SK-N-SH (cell line): ENCODE results near the gene PHLPP2.
"Not testable (repeated sequence)": the region's sequence is repeated elsewhere in the genome, so short reads cannot be mapped to it uniquely, and the experiment has no call there.

Experiments
- CTCF ChIP-seq: fragments of 200-600 bp; sonication (generic); IDR thresholded peaks from 2 replicates; pipeline ENCODE4 v1.6.1; 2017; ENCODE audit warnings: antibody characterized with exemption, mild to moderate bottlenecking, moderate library complexity
- ELF1 ChIP-seq: IDR thresholded peaks from 2 replicates; pipeline ENCODE4 v1.4.0; 2012
- EP300 ChIP-seq, 2 experiments: IDR thresholded peaks; 2 replicates each; pipeline versions ENCODE4 v1.4.0 to v1.6.1; 2012; ENCODE audit warnings: borderline replicate concordance in 1 of 2, low read depth in 1 of 2, low read length in 1 of 2
- FOSL2 ChIP-seq: IDR thresholded peaks from 2 replicates; pipeline ENCODE4 v1.4.0; 2012; ENCODE audit warnings: low read depth, mild to moderate bottlenecking, moderate library complexity, borderline replicate concordance
- GABPA ChIP-seq: IDR thresholded peaks from 2 replicates; pipeline ENCODE4 v1.4.0; 2012; ENCODE audit warnings: low read depth, mild to moderate bottlenecking
- GATA2 ChIP-seq: sonication (generic); formaldehyde crosslinking; IDR thresholded peaks from 2 replicates; pipeline ENCODE4 v1.5.0; 2020; ENCODE audit warnings: mild to moderate bottlenecking, missing genetic modification reagents
- MEF2A ChIP-seq: IDR thresholded peaks from 2 replicates; pipeline ENCODE4 v1.4.0; 2012; ENCODE audit warnings: low read depth, borderline replicate concordance
- NFIC ChIP-seq: IDR thresholded peaks from 2 replicates; pipeline ENCODE4 v1.4.0; 2012; ENCODE audit warnings: borderline replicate concordance
- POLR2AphosphoS5 ChIP-seq: IDR thresholded peaks from 2 replicates; pipeline ENCODE4 v1.6.1; 2012; ENCODE audit warnings: low read depth, low read length
- RXRA ChIP-seq: IDR thresholded peaks from 2 replicates; pipeline ENCODE4 v1.4.0; 2012; ENCODE audit warnings: low read depth, mild to moderate bottlenecking, borderline replicate concordance
- TF ChIP-seq, protein P1 (sequence below): fragments of 150-350 bp; IDR thresholded peaks from 2 replicates; pipeline ENCODE4 v1.6.1; 2017; ENCODE audit warnings: antibody characterized with exemption, low read length, low read depth, borderline replicate concordance
- TF ChIP-seq, protein P2 (sequence below): fragments of 150-350 bp; IDR thresholded peaks from 2 replicates; pipeline ENCODE4 v1.6.1; 2016; ENCODE audit warnings: mild to moderate bottlenecking, low read depth, low read length

- TF ChIP-seq MEF2A; CTCF; POLR2AphosphoS5; GATA2 (CRISPR knock-in tag); GABPA; RXRA; ELF1; NFIC; FOSL2; EP300 (IDR thresholded peaks at IDR 0.05; ENCODE audit: borderline replicate concordance in 1 of 2, low read depth in 1 of 2, low read length in 1 of 2): not testable (repeated sequence)
- TF ChIP-seq, protein P1, sequence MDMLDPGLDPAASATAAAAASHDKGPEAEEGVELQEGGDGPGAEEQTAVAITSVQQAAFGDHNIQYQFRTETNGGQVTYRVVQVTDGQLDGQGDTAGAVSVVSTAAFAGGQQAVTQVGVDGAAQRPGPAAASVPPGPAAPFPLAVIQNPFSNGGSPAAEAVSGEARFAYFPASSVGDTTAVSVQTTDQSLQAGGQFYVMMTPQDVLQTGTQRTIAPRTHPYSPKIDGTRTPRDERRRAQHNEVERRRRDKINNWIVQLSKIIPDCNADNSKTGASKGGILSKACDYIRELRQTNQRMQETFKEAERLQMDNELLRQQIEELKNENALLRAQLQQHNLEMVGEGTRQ: not testable (repeated sequence)
- TF ChIP-seq, protein P2, sequence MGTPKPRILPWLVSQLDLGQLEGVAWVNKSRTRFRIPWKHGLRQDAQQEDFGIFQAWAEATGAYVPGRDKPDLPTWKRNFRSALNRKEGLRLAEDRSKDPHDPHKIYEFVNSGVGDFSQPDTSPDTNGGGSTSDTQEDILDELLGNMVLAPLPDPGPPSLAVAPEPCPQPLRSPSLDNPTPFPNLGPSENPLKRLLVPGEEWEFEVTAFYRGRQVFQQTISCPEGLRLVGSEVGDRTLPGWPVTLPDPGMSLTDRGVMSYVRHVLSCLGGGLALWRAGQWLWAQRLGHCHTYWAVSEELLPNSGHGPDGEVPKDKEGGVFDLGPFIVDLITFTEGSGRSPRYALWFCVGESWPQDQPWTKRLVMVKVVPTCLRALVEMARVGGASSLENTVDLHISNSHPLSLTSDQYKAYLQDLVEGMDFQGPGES: not testable (repeated sequence)
Observed at GRCh38 chr16:71595340-71595826, 129.1 kb downstream of the PHLPP2 start.
